ENCODE data around the gene IKBKG. TPM values are rescaled to one million over a fixed set of nuclear protein-coding genes. Genes with fewer than 3 reads are reported as not detected.

IKBKG gene
- polyA plus RNA-seq, 1 donor (not counting 4 experiments of a cell fraction or from before 2014, with no cell fraction given) = 15.1 TPM

DNA sequence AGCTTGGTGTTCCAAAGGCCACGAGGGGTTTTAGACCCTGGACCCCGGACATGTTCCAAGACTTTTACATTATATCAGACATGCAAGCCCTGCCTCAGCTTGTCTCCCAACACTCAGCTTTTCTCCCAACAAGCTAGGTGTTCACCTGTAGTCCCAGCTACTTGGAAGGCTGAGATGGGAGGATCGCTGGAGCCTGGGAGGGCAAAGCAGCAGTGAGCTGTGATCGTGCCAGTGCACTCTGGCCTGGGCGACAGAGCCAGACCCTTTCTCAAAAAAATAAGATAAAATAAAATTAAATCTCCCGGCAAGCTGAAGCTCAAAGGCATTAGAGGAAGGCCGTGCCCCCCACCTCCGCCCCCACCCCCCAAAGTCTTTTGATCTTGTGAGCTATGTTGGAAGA lies 51.2 kb downstream of the IKBKG start:
- H3K27me3 ChIP-seq (ENCODE audit: control insufficient read depth, extremely low read depth, insufficient read depth, low read length) = no peaks in the 10 kb centered on the region
- no peaks in the 10 kb centered on the region for H3K36me3 ChIP-seq (ENCODE audit: control insufficient read depth in 2 of 2, extremely low read depth in 1 of 2, insufficient read depth in 2 of 2, low read length in 2 of 2)
- no peak overlapping the region for H3K4me2 ChIP-seq (ENCODE audit: control insufficient read depth, extremely low read depth, insufficient read depth, low read depth, low read length)
- FAIRE-seq (no peak), DNase-seq (ENCODE audit: low read depth, low spot score) (no peak)
- no peaks in the 10 kb centered on the region for H4K20me1 ChIP-seq (ENCODE audit: control insufficient read depth, extremely low read depth, insufficient read depth, low read length)
- peaks cover 27% of the 10 kb centered on the region for H3K4me1 ChIP-seq (ENCODE audit: control insufficient read depth, extremely low read depth, insufficient read depth, low read length)
- no peak overlapping the region for H2AFZ ChIP-seq (ENCODE audit: control insufficient read depth, low read length)
- no peak for TF ChIP-seq CTCF (optimal IDR thresholded peaks at IDR 0.05 in 1 of 3, IDR thresholded peaks at IDR 0.05 in 1 of 3, conservative IDR thresholded peaks at IDR 0.05 in 1 of 3; ENCODE audit: extremely low read depth in 1 of 3, insufficient read depth in 2 of 3, low read length in 3 of 3)
- TF ChIP-seq EZH2 (IDR thresholded peaks at IDR 0.05; ENCODE audit: low read length) = no peak
- peaks cover 4% of the 10 kb centered on the region for H3K9me3 ChIP-seq (ENCODE audit: control insufficient read depth, low read depth, low read length)
- no peaks in the 10 kb centered on the region for H3K9me1 ChIP-seq (ENCODE audit: control insufficient read depth, extremely low read depth, insufficient read depth, low read length)
- H3K79me2 ChIP-seq (ENCODE audit: control insufficient read depth, insufficient read depth, low read length) = no peaks in the 10 kb centered on the region
- no peak overlapping the region for H3K27ac ChIP-seq (ENCODE audit: control insufficient read depth, insufficient read depth, low read length)
- dilution Hi-C loops (cut with MboI; ENCODE audit: extremely low pct_ligation_motif_present, low sequenced_read_pairs) = no loop called here
- H3K9ac ChIP-seq (ENCODE audit: control insufficient read depth, extremely low read depth, insufficient read depth, low read length) = no peak overlapping the region
- no peak overlapping the region for H3K4me3 ChIP-seq (ENCODE audit: control insufficient read depth in 2 of 3, extremely low read depth in 1 of 3, insufficient read depth in 2 of 3, low read depth in 1 of 3, low read length in 3 of 3)

DNA sequence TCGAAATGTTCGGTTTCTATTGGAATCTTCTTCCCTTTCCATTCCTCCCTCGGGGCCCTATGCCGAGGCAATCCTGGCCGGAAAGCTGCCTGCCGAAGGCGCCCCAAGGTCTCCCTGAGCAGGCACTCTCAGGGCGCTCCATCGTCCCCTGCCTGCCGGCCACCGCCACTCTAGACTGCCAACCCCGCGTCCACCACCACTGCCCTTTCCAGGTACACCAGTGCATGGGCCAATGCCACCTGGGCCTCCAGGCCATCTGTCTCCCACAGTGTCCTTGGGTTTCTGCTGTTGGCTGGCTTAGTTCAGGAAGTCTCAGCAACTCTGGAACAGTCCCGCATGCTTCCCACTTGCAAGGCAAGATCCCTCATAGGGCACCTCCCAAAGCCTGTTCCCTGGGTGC lies 52.1 kb downstream of the IKBKG start:
- H3K27ac ChIP-seq (ENCODE audit: control insufficient read depth, insufficient read depth, low read length) = no peak overlapping the region

More for the DNA sequence above, 52.1 kb downstream of the IKBKG start:
- no peak overlapping the region for H3K9ac ChIP-seq (ENCODE audit: control insufficient read depth, extremely low read depth, insufficient read depth, low read length)
- DNase-seq (ENCODE audit: low read depth, low spot score) (no peak), FAIRE-seq (no peak)
- no peak overlapping the region for H2AFZ ChIP-seq (ENCODE audit: control insufficient read depth, low read length)
- dilution Hi-C loops (cut with MboI; ENCODE audit: extremely low pct_ligation_motif_present, low sequenced_read_pairs) = no loop called here
- H3K4me1 ChIP-seq (ENCODE audit: control insufficient read depth, extremely low read depth, insufficient read depth, low read length) = peaks cover 36% of the 10 kb centered on the region
- no peaks in the 10 kb centered on the region for H3K36me3 ChIP-seq (ENCODE audit: control insufficient read depth in 2 of 2, extremely low read depth in 1 of 2, insufficient read depth in 2 of 2, low read length in 2 of 2)
- no peak overlapping the region for H3K4me2 ChIP-seq (ENCODE audit: control insufficient read depth, extremely low read depth, insufficient read depth, low read depth, low read length)
- H3K27me3 ChIP-seq (ENCODE audit: control insufficient read depth, extremely low read depth, insufficient read depth, low read length) = no peaks in the 10 kb centered on the region
- no peaks in the 10 kb centered on the region for H3K9me1 ChIP-seq (ENCODE audit: control insufficient read depth, extremely low read depth, insufficient read depth, low read length)
- H4K20me1 ChIP-seq (ENCODE audit: control insufficient read depth, extremely low read depth, insufficient read depth, low read length) = no peaks in the 10 kb centered on the region
- TF ChIP-seq CTCF (optimal IDR thresholded peaks at IDR 0.05 in 1 of 3, IDR thresholded peaks at IDR 0.05 in 1 of 3, conservative IDR thresholded peaks at IDR 0.05 in 1 of 3; ENCODE audit: extremely low read depth in 1 of 3, insufficient read depth in 2 of 3, low read length in 3 of 3) (no peak), EZH2 (IDR thresholded peaks at IDR 0.05; ENCODE audit: low read length) (no peak)
- H3K79me2 ChIP-seq (ENCODE audit: control insufficient read depth, insufficient read depth, low read length) = no peaks in the 10 kb centered on the region
- H3K9me3 ChIP-seq (ENCODE audit: control insufficient read depth, low read depth, low read length) = peaks cover 4% of the 10 kb centered on the region
- no peak overlapping the region for H3K4me3 ChIP-seq (ENCODE audit: control insufficient read depth in 2 of 3, extremely low read depth in 1 of 3, insufficient read depth in 2 of 3, low read depth in 1 of 3, low read length in 3 of 3)
